ENCODE data around the gene DISP3. TPM values are rescaled to one million over a fixed set of nuclear protein-coding genes. Genes with fewer than 3 reads are reported as not detected.

The DISP3 gene
- polyA plus RNA-seq, 4 donors, result 0.81 to 2.1 (median 1.4) TPM

- DNase-seq (ENCODE audit: low read depth in 4 of 4, low spot score in 3 of 4), result no peak
Observed at GRCh38 chr1:11505591-11506538, 26.9 kb downstream of the DISP3 start.

DNA sequence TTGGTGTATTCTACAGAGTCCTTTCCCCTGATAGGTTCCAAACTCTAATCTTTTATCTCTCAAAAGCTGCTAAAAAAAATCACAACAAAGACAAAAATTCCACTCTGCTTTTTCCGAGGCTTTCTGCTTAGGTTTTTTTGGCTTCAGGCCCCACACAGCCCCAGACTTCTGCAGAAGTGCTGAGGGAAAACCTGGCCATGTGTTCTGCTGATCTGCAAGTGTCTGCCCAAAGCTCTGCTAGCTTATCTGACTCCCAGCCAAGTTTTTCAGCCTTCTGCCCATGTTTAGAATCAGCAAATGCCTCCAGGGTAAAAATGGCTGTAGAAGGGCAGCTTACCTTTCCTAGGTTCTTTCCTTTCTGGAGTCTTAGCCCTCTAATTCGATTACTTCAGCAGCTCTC lies 28.4 kb downstream of the DISP3 start:
- no peak for DNase-seq (ENCODE audit: low read depth in 4 of 4, low spot score in 3 of 4)

GRCh38 chr1:11513681-11514080 lies 34.7 kb downstream of the DISP3 start:
- DNase-seq (ENCODE audit: low read depth in 4 of 4, low spot score in 3 of 4), result no peak

DNA sequence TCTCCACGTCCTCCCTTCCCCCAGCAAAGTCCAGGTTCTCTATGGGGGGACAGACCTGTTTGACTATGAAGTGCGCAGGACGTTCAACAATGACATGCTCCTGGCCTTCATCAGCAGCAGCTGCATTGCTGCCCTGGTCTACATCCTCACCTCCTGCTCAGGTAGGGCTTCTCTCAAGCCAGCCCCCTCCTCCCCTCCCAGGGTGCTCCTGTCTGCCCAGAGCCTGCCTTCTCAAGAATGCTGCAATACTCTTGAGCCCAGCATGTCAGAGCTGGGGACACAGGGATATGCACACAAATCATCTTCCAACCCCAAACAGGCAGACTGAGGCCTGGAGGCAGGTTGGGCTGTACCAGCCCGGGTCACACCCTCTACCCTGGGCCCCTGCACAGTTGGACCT lies 35.4 kb downstream of the DISP3 start:
- no peak for DNase-seq (ENCODE audit: low read depth in 4 of 4, low spot score in 3 of 4)

DNA sequence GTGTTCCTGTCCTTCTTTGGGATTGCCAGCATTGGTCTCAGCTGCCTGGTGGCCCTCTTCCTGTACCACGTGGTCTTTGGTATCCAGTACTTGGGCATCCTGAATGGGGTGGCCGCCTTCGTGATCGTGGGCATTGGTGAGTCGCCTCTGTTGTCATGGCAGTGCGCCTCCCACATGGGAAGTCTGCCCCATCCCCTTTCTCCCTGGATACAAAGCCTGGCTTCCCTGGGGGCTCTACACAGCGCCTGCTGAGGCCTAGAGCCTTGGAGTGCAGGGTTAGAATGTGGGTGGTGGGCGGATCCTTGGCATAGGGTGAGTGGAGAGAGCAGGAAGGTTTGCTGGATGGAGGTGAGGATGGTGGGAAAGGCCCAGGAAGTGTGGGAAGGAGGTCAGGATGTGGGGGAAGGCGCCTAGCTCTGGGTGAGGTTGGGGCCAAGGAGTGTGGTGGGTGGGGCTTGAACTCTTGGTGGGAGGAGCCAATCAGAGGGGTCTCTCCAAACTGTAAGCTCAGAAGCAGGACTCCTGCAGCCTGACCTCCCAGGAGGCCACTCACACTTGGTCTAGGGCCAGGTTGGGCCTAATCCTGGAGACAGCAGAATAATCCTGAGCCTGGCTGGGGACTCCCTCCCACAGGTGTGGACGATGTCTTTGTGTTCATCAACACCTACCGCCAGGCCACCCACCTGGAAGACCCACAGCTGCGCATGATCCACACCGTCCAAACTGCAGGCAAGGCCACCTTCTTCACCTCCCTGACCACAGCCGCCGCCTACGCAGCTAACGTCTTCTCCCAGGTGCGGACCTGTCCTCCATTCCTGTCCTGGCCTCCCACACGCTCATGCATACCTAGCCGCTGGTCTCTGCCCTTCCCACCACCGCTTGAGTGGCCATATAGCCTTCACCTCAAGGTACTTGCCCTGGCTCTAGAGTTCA lies 36.7 kb downstream of the DISP3 start:
- DNase-seq (ENCODE audit: low read depth in 4 of 4, low spot score in 3 of 4), result no peak

- DNase-seq (ENCODE audit: low read depth in 4 of 4, low spot score in 3 of 4), result no peak
Observed at GRCh38 chr1:11516961-11517635, 38.1 kb downstream of the DISP3 start.

DNA sequence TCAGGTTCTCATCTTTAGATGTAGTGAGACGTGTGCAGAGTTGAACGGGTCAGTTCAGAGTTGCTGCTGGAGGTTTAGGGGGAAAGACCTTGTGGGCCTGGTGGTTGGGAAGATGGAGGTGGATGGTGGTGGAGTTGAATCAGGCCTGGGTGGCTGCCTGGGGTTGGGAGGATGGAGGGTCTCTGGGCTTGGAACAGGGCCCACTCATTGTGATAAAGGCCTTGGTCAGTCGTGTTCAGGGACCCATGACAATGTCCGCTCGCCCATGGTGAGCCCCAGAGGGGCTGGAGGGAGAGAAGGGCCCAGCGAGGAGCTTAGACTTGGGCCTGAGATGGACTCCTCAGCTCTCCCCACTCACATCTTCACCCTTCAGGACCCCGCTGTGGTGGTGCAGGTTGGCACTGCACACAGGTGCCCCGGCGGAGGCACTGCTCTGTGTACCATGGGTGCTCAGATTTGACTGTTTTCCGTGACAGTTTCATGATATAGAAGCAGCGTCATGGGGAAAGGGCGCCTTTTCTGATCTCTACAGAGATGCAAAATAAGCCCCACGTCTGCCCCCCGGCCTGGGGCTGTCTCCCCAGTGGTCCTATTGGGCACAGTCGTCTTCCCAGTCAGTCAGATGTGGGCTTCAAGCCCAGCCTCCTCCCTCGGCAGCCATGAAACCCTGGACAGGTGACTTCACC lies 39.2 kb downstream of the DISP3 start:
- DNase-seq (ENCODE audit: low read depth in 4 of 4, low spot score in 3 of 4), result no peak

- DNase-seq (ENCODE audit: low read depth in 4 of 4, low spot score in 3 of 4), result no peak
Observed at GRCh38 chr1:11518791-11519628, 40.1 kb downstream of the DISP3 start.

GRCh38 chr1:11519629-11520031 lies 40.7 kb downstream of the DISP3 start:
- no peak for DNase-seq (ENCODE audit: low read depth in 4 of 4, low spot score in 3 of 4)

GRCh38 chr1:11520531-11521233 lies 41.7 kb downstream of the DISP3 start:
- DNase-seq (ENCODE audit: low read depth in 4 of 4, low spot score in 3 of 4), result no peak

- DNase-seq (ENCODE audit: low read depth in 4 of 4, low spot score in 3 of 4), result no peak
Observed at GRCh38 chr1:11521582-11522399, 42.8 kb downstream of the DISP3 start.

GRCh38 chr1:11522400-11523235 lies 43.7 kb downstream of the DISP3 start:
- DNase-seq (ENCODE audit: low read depth in 4 of 4, low spot score in 3 of 4), result no peak

DNA sequence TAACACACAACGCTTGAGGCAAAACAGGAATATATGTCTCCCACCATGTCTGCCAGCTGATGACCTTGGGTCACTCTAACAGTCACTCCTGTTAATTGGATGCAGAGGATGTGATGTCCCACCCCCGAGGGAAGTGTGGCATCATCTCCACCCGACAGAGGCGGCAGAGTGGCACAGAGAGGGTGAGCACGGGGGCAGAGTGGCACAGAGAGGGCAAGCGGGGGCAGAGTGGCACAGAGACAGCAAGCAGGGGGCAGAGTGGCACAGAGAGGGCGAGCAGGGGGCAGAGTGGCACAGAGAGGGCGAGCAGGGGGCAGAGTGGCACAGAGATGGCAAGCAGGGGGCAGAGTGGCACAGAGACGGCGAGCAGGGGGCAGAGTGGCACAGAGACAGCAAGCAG lies 44.3 kb downstream of the DISP3 start:
- DNase-seq (ENCODE audit: low read depth in 4 of 4, low spot score in 3 of 4), result no peak

- DNase-seq (ENCODE audit: low read depth in 4 of 4, low spot score in 3 of 4), result no peak
Observed at GRCh38 chr1:11523746-11524464, 45.0 kb downstream of the DISP3 start.

- no peak for DNase-seq (ENCODE audit: low read depth in 4 of 4, low spot score in 3 of 4)
Observed at GRCh38 chr1:11524465-11525150, 45.7 kb downstream of the DISP3 start.

DNA sequence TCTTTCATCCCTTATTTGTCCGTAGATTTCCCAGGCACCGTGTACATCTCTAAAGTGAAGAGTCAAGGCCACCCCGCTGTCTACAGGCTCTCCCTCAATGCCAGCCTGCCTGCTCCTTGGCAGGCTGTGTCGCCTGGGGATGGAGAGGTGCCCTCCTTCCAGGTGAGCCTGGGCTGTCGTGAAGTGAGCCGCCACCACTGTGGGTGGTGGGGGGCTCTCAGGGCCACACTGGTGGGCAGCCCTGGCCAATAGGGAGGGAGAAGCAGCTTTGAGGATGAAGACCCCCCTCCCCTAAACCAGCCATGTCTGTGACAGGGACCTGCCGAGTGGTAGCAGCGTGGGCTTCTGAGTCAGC lies 46.2 kb downstream of the DISP3 start:
- no peak for DNase-seq (ENCODE audit: low read depth in 4 of 4, low spot score in 3 of 4)

Measured in left renal pelvis (tissue), 4 donors.